Stimulated activated naive CD8-positive, alpha-beta T cell treated with anti-CD3 and anti-CD28 coated beads, Interleukin-15, Interleukin-2, amounts not matched to agents 100 U/mL and 50 U/mL, for 24 hours (primary cell): ENCODE measurements around the gene BRAP.
"Not testable (repeated sequence)": the region's sequence is repeated elsewhere in the genome, so short reads cannot be mapped to it uniquely, and the experiment has no call there.

Source experiments
- ATAC-seq: fragments of 150-1000 bp; cut with Tn5 transposase; one replicate; pipeline ENCODE4 v1.10.0; 2021
- DNase-seq: peaks from one replicate; pipeline ENCODE4 v3.0.0; 2021

The BRAP gene

GRCh38 chr12:111672822-111673381, 12.9 kb downstream of the BRAP start:
- no peak for ATAC-seq
- DNase-seq, result no peak

- DNase-seq, result no peak
- ATAC-seq, result no peak
Measured at GRCh38 chr12:111664961-111665865, 20.5 kb downstream of the BRAP start.

- DNase-seq, result no peak
- no peak for ATAC-seq
Measured at GRCh38 chr12:111664499-111664898, 21.3 kb downstream of the BRAP start.

- no peak for DNase-seq
- no peak for ATAC-seq
Measured at GRCh38 chr12:111656016-111656415, 29.7 kb downstream of the BRAP start.

GRCh38 chr12:111655356-111655755, 30.4 kb downstream of the BRAP start:
- no peak for ATAC-seq
- no peak for DNase-seq

- DNase-seq (no peak), ATAC-seq (no peak)
Measured at GRCh38 chr12:111653596-111653995, 32.2 kb downstream of the BRAP start.

GRCh38 chr12:111652530-111652929, 33.2 kb downstream of the BRAP start:
- not testable (repeated sequence) for ATAC-seq, DNase-seq

- ATAC-seq, result no peak
- DNase-seq, result no peak
Measured at GRCh38 chr12:111650912-111651311, 34.8 kb downstream of the BRAP start.

- DNase-seq, result no peak
- no peak for ATAC-seq
Measured at GRCh38 chr12:111645433-111645832, 40.3 kb downstream of the BRAP start.

- DNase-seq (no peak), ATAC-seq (no peak)
Measured at GRCh38 chr12:111643427-111643826, 42.3 kb downstream of the BRAP start.

- DNase-seq, result no peak
- no peak for ATAC-seq
Measured at GRCh38 chr12:111642681-111643426, 42.9 kb downstream of the BRAP start.

- DNase-seq (no peak), ATAC-seq (no peak)
Measured at GRCh38 chr12:111640506-111640905, 45.2 kb downstream of the BRAP start.

GRCh38 chr12:111638556-111638955, 47.2 kb downstream of the BRAP start:
- ATAC-seq, result no peak
- no peak for DNase-seq

- DNase-seq, result no peak
Measured at GRCh38 chr12:111636209-111636945, 49.4 kb downstream of the BRAP start.

GRCh38 chr12:111635524-111635923, 50.2 kb downstream of the BRAP start:
- no peak for ATAC-seq
- DNase-seq, result no peak

More at GRCh38 chr12:111636209-111636945, 49.4 kb downstream of the BRAP start:
- ATAC-seq, result no peak

- DNase-seq (no peak), ATAC-seq (no peak)
Measured at GRCh38 chr12:111628505-111629260, 57.1 kb downstream of the BRAP start.

GRCh38 chr12:111626230-111626629, 59.5 kb downstream of the BRAP start:
- ATAC-seq, result no peak
- DNase-seq, result no peak

GRCh38 chr12:111624540-111624939, 61.2 kb downstream of the BRAP start:
- DNase-seq (no peak), ATAC-seq (no peak)

- DNase-seq, ATAC-seq: not testable (repeated sequence)
Measured at GRCh38 chr12:111617841-111618240, 67.9 kb downstream of the BRAP start.

GRCh38 chr12:111616177-111616623, 69.6 kb downstream of the BRAP start:
- DNase-seq (no peak), ATAC-seq (no peak)

GRCh38 chr12:111607239-111607638, 78.5 kb downstream of the BRAP start:
- ATAC-seq, result no peak
- DNase-seq, result no peak
